OCI-LY1 (cell line): Measurements from ENCODE around the gene PLD1.

Experiments
- H2AFZ ChIP-seq: fragments of 200-600 bp; sonication (generic), shearing (Covaris generic); 2 replicates; pipeline ENCODE4 v1.6.0; 2014; ENCODE audit warnings: antibody characterized with exemption, mild to moderate bottlenecking, low read length
- H3F3A ChIP-seq: fragments of 200-600 bp; sonication (generic), shearing (Covaris generic); 2 replicates; pipeline ENCODE4 v1.6.0; 2014; ENCODE audit warnings: mild to moderate bottlenecking, antibody characterized with exemption, low read length, moderate library complexity; ENCODE audit not compliant: insufficient read depth
- H3K27ac ChIP-seq: fragments of 200-600 bp; sonication (generic); 2 replicates; pipeline ENCODE4 v1.5.1; 2014; ENCODE audit warnings: low read length, mixed run types, mild to moderate bottlenecking, low read depth; ENCODE audit not compliant: poor library complexity, severe bottlenecking
- H3K27me3 ChIP-seq: fragments of 200-600 bp; sonication (generic); 2 replicates; pipeline ENCODE4 v1.6.0; 2014; ENCODE audit warnings: antibody characterized with exemption, mild to moderate bottlenecking, low read length, moderate library complexity; ENCODE audit not compliant: insufficient read depth
- H3K36me3 ChIP-seq: fragments of 200-600 bp; sonication (generic); 2 replicates; pipeline ENCODE4 v1.6.1; 2014; ENCODE audit warnings: mild to moderate bottlenecking, antibody characterized with exemption, low read length, moderate library complexity, mixed read lengths; ENCODE audit not compliant: insufficient read depth
- H3K4me1 ChIP-seq: fragments of 200-600 bp; sonication (generic); 2 replicates; pipeline ENCODE4 v1.5.1; 2014; ENCODE audit warnings: mild to moderate bottlenecking, low read length, moderate library complexity; ENCODE audit not compliant: insufficient read depth, severe bottlenecking
- H3K4me2 ChIP-seq: fragments of 200-600 bp; sonication (generic), shearing (Covaris generic); 2 replicates; pipeline ENCODE4 v1.6.1; 2014; ENCODE audit warnings: low read length
- H3K4me3 ChIP-seq: fragments of 200-600 bp; sonication (generic); 2 replicates; pipeline ENCODE4 v1.5.1; 2014; ENCODE audit warnings: low read length, low read depth, mild to moderate bottlenecking, mixed read lengths; ENCODE audit not compliant: poor library complexity, severe bottlenecking
- H3K79me2 ChIP-seq: fragments of 200-600 bp; shearing (Covaris generic); 2 replicates; pipeline ENCODE4 v1.6.1; 2016; ENCODE audit warnings: mixed run types, low read length, mixed read lengths; ENCODE audit not compliant: insufficient read depth
- H3K9ac ChIP-seq: fragments of 200-600 bp; sonication (generic), shearing (Covaris generic); 2 replicates; pipeline ENCODE4 v1.6.1; 2014; ENCODE audit warnings: mild to moderate bottlenecking, low read length, mixed read lengths
- H3K9me2 ChIP-seq: fragments of 200-600 bp; sonication (generic), shearing (Covaris generic); 2 replicates; pipeline ENCODE4 v1.6.1; 2014; ENCODE audit warnings: low read depth, mild to moderate bottlenecking, low read length, mixed read lengths
- H3K9me3 ChIP-seq: fragments of 200-600 bp; shearing (Covaris generic); 2 replicates; pipeline ENCODE4 v1.6.1; 2014; ENCODE audit warnings: low read length, mixed read lengths
- H4K20me1 ChIP-seq: fragments of 200-600 bp; sonication (generic), shearing (Covaris generic); 2 replicates; pipeline ENCODE4 v1.6.0; 2016; ENCODE audit warnings: mild to moderate bottlenecking, low read length; ENCODE audit not compliant: insufficient read depth
- CTCF ChIP-seq: fragments of 200-600 bp; sonication (generic), shearing (Covaris generic); IDR thresholded peaks from 2 replicates; pipeline ENCODE4 v1.5.1; 2017; ENCODE audit warnings: mild to moderate bottlenecking, antibody characterized with exemption, low read length, moderate library complexity, mixed read lengths
- EZH2 ChIP-seq: fragments of 200-600 bp; sonication (generic), shearing (Covaris generic); IDR thresholded peaks from 2 replicates; pipeline ENCODE4 v1.8.0; 2017; ENCODE audit warnings: borderline replicate concordance, mixed run types, mild to moderate bottlenecking, antibody characterized with exemption, low read length, moderate library complexity, mixed read lengths

Gene PLD1

GRCh38 chr3:171849617-171850319 is 39.5 kb upstream of the PLD1 start:
- H3K36me3 ChIP-seq: no peaks in the 10 kb centered on the region
- H3K9me3 ChIP-seq: peaks cover 8% of the 10 kb centered on the region; the same call in 1 of the 2 replicates
- H3K9me2 ChIP-seq: no peaks in the 10 kb centered on the region
- H4K20me1 ChIP-seq: no peaks in the 10 kb centered on the region
- H3K4me3 ChIP-seq: no peak overlapping the region
- H3K27me3 ChIP-seq: no peaks in the 10 kb centered on the region
- no peak overlapping the region for H3K27ac ChIP-seq
- no peak overlapping the region for H3K4me2 ChIP-seq
- no peaks in the 10 kb centered on the region for H3F3A ChIP-seq
- no peak overlapping the region for H3K9ac ChIP-seq
- H3K4me1 ChIP-seq: no peaks in the 10 kb centered on the region
- TF ChIP-seq CTCF: no peak
- no peak for TF ChIP-seq EZH2
- H3K79me2 ChIP-seq: no peaks in the 10 kb centered on the region
- H2AFZ ChIP-seq: no peak overlapping the region

- H3K4me3 ChIP-seq: no peak overlapping the region
- no peaks in the 10 kb centered on the region for H3K9me2 ChIP-seq
- no peak overlapping the region for H3K27ac ChIP-seq
- no peaks in the 10 kb centered on the region for H3K9me3 ChIP-seq
- H3F3A ChIP-seq: no peaks in the 10 kb centered on the region
- no peaks in the 10 kb centered on the region for H3K4me1 ChIP-seq
- no peak for TF ChIP-seq EZH2
- no peak for TF ChIP-seq CTCF
- no peak overlapping the region for H3K4me2 ChIP-seq
- H2AFZ ChIP-seq: no peak overlapping the region
- no peaks in the 10 kb centered on the region for H3K36me3 ChIP-seq
- H3K27me3 ChIP-seq: no peaks in the 10 kb centered on the region
- no peaks in the 10 kb centered on the region for H3K79me2 ChIP-seq
- H3K9ac ChIP-seq: no peak overlapping the region
- H4K20me1 ChIP-seq: no peaks in the 10 kb centered on the region
Measured at GRCh38 chr3:171847595-171848259, 37.4 kb upstream of the PLD1 start.

GRCh38 chr3:171847133-171847532 is 36.9 kb upstream of the PLD1 start:
- Histone ChIP-seq H3K27me3 (no peaks in the 10 kb centered on the region), H3K27ac (no peak overlapping the region), H2AFZ (no peak overlapping the region), H3K9me2 (no peaks in the 10 kb centered on the region), H3K4me2 (no peak overlapping the region), H4K20me1 (no peaks in the 10 kb centered on the region), H3K79me2 (no peaks in the 10 kb centered on the region), H3K4me3 (no peak overlapping the region), H3K36me3 (no peaks in the 10 kb centered on the region), H3K9me3 (no peaks in the 10 kb centered on the region), H3K4me1 (no peaks in the 10 kb centered on the region), H3F3A (no peaks in the 10 kb centered on the region), H3K9ac (no peak overlapping the region)
- TF ChIP-seq CTCF (no peak), EZH2 (no peak)
